Measurements from ENCODE around the gene CMTM2. TPM values are rescaled to one million over a fixed set of nuclear protein-coding genes. Genes with fewer than 3 reads are reported as not detected.

CMTM2 gene
- total and polyA plus RNA-seq, 2 donors, result 0.94 to 1.3 TPM

GRCh38 chr16:66599726-66600125 lies 20.5 kb downstream of the CMTM2 start:
- H3K27me3 ChIP-seq (ENCODE audit: control insufficient read depth in 2 of 2, insufficient read depth in 1 of 2, low read length in 1 of 2), result no peaks in the 10 kb centered on the region
- H3K4me3 ChIP-seq (ENCODE audit: low read length in 2 of 2), result no peak overlapping the region
- peaks cover 0 to 15% of the 10 kb centered on the region in 2 donors for H3K9me3 ChIP-seq (ENCODE audit: control insufficient read depth in 2 of 2, insufficient read depth in 1 of 2, low read length in 1 of 2)
- H3K4me1 ChIP-seq (ENCODE audit: control insufficient read depth in 2 of 2, insufficient read depth in 2 of 2, low read length in 2 of 2), result peaks cover 9 to 24% of the 10 kb centered on the region in 2 donors
- no peaks in the 10 kb centered on the region for H3K36me3 ChIP-seq (ENCODE audit: control insufficient read depth in 2 of 2, insufficient read depth in 2 of 2, low read length in 1 of 2)
- 62% methylated on average over 4 of the region's 4 CpGs for WGBS
- peak in 1 of 9 donors; percentile 57 for DNase-seq (ENCODE audit: low read depth in 6 of 9, low spot score in 9 of 9)
- no peak overlapping the region for H3K27ac ChIP-seq (ENCODE audit: low read depth in 1 of 2, low read length in 1 of 2)

GRCh38 chr16:66600477-66600876 lies 21.2 kb downstream of the CMTM2 start:
- Histone ChIP-seq H3K36me3 (ENCODE audit: control insufficient read depth in 2 of 2, insufficient read depth in 2 of 2, low read length in 1 of 2) (no peaks in the 10 kb centered on the region), H3K4me3 (ENCODE audit: low read length in 2 of 2) (no peak overlapping the region), H3K27ac (ENCODE audit: low read depth in 1 of 2, low read length in 1 of 2) (no peak overlapping the region), H3K4me1 (ENCODE audit: control insufficient read depth in 2 of 2, insufficient read depth in 2 of 2, low read length in 2 of 2) (peaks cover 11 to 24% of the 10 kb centered on the region in 2 donors), H3K27me3 (ENCODE audit: control insufficient read depth in 2 of 2, insufficient read depth in 1 of 2, low read length in 1 of 2) (no peaks in the 10 kb centered on the region), H3K9me3 (ENCODE audit: control insufficient read depth in 2 of 2, insufficient read depth in 1 of 2, low read length in 1 of 2) (peaks cover 0 to 15% of the 10 kb centered on the region in 2 donors)
- no peak for DNase-seq (ENCODE audit: low read depth in 6 of 9, low spot score in 9 of 9)
- WGBS, result 100% methylated on average over 1 of the region's 1 CpG

GRCh38 chr16:66601471-66601870 lies 22.2 kb downstream of the CMTM2 start:
- H3K27me3 ChIP-seq (ENCODE audit: control insufficient read depth in 2 of 2, insufficient read depth in 1 of 2, low read length in 1 of 2), result no peaks in the 10 kb centered on the region
- no peak overlapping the region for H3K4me3 ChIP-seq (ENCODE audit: low read length in 2 of 2)
- H3K9me3 ChIP-seq (ENCODE audit: control insufficient read depth in 2 of 2, insufficient read depth in 1 of 2, low read length in 1 of 2), result peaks cover 0 to 19% of the 10 kb centered on the region in 2 donors
- 89% methylated on average over 5 of the region's 5 CpGs for WGBS
- DNase-seq (ENCODE audit: low read depth in 6 of 9, low spot score in 9 of 9), result no peak
- H3K27ac ChIP-seq (ENCODE audit: low read depth in 1 of 2, low read length in 1 of 2), result no peak overlapping the region
- H3K4me1 ChIP-seq (ENCODE audit: control insufficient read depth in 2 of 2, insufficient read depth in 2 of 2, low read length in 2 of 2), result peaks cover 21 to 34% of the 10 kb centered on the region in 2 donors
- H3K36me3 ChIP-seq (ENCODE audit: control insufficient read depth in 2 of 2, insufficient read depth in 2 of 2, low read length in 1 of 2), result no peaks in the 10 kb centered on the region

DNA sequence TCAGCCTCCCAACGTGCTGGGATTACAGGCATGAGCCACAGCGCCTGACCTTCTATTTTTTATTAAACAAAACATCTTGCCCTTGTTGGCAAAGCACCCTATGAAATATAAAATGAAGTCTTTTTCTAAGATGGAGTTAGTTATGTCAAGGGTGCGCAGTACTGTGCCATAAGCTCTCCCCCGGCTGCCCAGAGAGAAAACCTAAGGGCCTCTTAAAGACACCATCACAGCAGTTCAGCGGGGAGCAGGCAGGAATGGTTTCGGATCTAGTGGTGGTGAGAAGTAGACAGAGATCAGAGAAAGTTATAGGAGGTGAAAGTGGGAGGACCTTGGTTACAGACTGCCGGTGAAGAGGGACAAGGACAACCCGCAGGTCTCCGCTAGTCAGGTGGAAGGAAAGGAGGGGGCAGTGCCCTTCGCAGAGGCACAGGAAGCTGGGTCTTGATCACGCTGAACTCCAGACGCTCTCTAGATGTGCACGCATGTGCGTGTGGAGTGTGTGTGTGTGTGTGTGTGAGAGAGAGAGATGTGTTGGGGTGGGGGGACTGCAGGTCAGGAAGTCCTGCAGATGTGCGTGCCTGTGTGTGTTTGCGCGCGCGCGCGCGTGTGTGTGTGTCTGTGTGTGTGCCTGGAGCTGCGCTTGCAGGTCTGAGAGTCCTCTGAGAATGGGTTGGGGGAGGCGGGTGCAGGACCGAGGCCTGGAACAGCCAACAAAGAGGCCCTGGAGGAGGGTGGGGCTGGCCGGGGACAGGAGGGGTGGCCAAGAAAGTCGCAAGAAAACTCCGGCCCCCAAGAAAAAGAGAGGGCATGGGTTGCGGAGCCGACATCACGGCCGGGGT lies 24.5 kb downstream of the CMTM2 start:
- peak; percentile 51 to 92 (median 78) for DNase-seq (ENCODE audit: low read depth in 6 of 9, low spot score in 9 of 9)
- Histone ChIP-seq H3K27me3 (ENCODE audit: control insufficient read depth in 2 of 2, insufficient read depth in 1 of 2, low read length in 1 of 2) (no peaks in the 10 kb centered on the region), H3K27ac (ENCODE audit: low read depth in 1 of 2, low read length in 1 of 2) (peak overlapping the region; percentile 86 to 94), H3K36me3 (ENCODE audit: control insufficient read depth in 2 of 2, insufficient read depth in 2 of 2, low read length in 1 of 2) (peaks cover 1 to 8% of the 10 kb centered on the region in 2 donors), H3K9me3 (ENCODE audit: control insufficient read depth in 2 of 2, insufficient read depth in 1 of 2, low read length in 1 of 2) (peaks cover 0 to 19% of the 10 kb centered on the region in 2 donors), H3K4me3 (ENCODE audit: low read length in 2 of 2) (peak overlapping the region; percentile 65 to 93), H3K4me1 (ENCODE audit: control insufficient read depth in 2 of 2, insufficient read depth in 2 of 2, low read length in 2 of 2) (peaks cover 30 to 48% of the 10 kb centered on the region in 2 donors)
- WGBS, result 12% methylated on average over 32 of the region's 32 CpGs

GRCh38 chr16:66604376-66605176 lies 25.3 kb downstream of the CMTM2 start, which contains the start of gene CMTM3:
TSS of gene CMTM3 (plus strand) at chr16:66604704. CDS start at chr16:66604806, 102 bp downstream.
- H3K36me3 ChIP-seq (ENCODE audit: control insufficient read depth in 2 of 2, insufficient read depth in 2 of 2, low read length in 1 of 2), result peaks cover 9 to 16% of the 10 kb centered on the region in 2 donors
- H3K27ac ChIP-seq (ENCODE audit: low read depth in 1 of 2, low read length in 1 of 2), result peak within 1 kb of the TSS; percentile 86 to 94
- 1% methylated on average over 96 of the region's 96 CpGs for WGBS
- peak in 8 of 9 donors; percentile 47 to 84 (median 62) for DNase-seq (ENCODE audit: low read depth in 6 of 9, low spot score in 9 of 9)
- H3K9me3 ChIP-seq (ENCODE audit: control insufficient read depth in 2 of 2, insufficient read depth in 1 of 2, low read length in 1 of 2), result peaks cover 0 to 19% of the 10 kb centered on the region in 2 donors
- H3K4me1 ChIP-seq (ENCODE audit: control insufficient read depth in 2 of 2, insufficient read depth in 2 of 2, low read length in 2 of 2), result peaks cover 29 to 48% of the 10 kb centered on the region in 2 donors
- no peaks in the 10 kb centered on the region for H3K27me3 ChIP-seq (ENCODE audit: control insufficient read depth in 2 of 2, insufficient read depth in 1 of 2, low read length in 1 of 2)
- H3K4me3 ChIP-seq (ENCODE audit: low read length in 2 of 2), result peak within 1 kb of the TSS; percentile 65 to 93

DNA sequence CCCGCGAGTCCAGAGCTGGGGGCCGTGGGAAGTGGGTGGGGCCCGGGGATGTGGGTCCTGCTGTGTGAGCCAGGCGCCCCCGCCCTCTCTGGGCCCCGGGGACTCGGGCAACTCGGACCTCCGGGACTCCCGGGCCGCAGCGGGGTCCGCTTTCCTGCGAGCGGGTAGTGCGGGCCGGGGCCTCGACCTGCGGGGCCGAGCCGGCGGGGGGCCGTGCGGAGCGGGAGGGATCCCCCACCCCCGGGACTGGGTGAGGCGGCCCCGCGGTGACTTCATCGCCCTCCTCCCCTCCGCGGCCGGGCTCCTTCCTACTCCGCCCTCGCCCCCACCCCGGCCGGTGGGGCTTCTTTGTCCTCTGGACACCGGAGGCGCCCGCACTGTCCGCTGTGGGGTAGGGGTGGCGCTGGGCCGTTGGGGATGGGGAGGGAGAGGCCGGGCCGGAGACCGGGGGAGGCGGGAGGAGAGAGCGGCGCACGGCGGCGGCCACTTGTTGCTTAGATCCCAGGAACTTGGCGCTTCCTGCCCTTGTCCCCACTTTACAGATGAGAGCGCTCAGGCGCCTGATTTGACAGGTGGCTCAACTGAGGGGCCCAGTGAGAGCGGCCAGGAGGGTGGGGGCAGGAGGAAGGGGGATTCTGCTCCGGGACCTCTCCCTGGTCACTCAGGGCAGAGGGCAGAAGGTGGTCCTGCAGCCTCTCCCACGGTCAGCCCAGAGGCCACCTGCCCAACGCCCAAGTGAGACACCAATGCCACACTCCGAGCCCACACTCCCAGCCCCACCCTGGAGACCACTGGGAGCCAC lies 26.1 kb downstream of the CMTM2 start:
- peak overlapping the region; percentile 65 to 93 for H3K4me3 ChIP-seq (ENCODE audit: low read length in 2 of 2)
- H3K9me3 ChIP-seq (ENCODE audit: control insufficient read depth in 2 of 2, insufficient read depth in 1 of 2, low read length in 1 of 2), result peaks cover 0 to 19% of the 10 kb centered on the region in 2 donors
- peaks cover 17 to 24% of the 10 kb centered on the region in 2 donors for H3K36me3 ChIP-seq (ENCODE audit: control insufficient read depth in 2 of 2, insufficient read depth in 2 of 2, low read length in 1 of 2)
- H3K27me3 ChIP-seq (ENCODE audit: control insufficient read depth in 2 of 2, insufficient read depth in 1 of 2, low read length in 1 of 2), result no peaks in the 10 kb centered on the region
- peak in 1 of 9 donors; percentile 55 for DNase-seq (ENCODE audit: low read depth in 6 of 9, low spot score in 9 of 9)
- peaks cover 27 to 43% of the 10 kb centered on the region in 2 donors for H3K4me1 ChIP-seq (ENCODE audit: control insufficient read depth in 2 of 2, insufficient read depth in 2 of 2, low read length in 2 of 2)
- H3K27ac ChIP-seq (ENCODE audit: low read depth in 1 of 2, low read length in 1 of 2), result peak overlapping the region; percentile 32 to 91
- WGBS, result 5% methylated on average over 61 of the region's 61 CpGs

DNA sequence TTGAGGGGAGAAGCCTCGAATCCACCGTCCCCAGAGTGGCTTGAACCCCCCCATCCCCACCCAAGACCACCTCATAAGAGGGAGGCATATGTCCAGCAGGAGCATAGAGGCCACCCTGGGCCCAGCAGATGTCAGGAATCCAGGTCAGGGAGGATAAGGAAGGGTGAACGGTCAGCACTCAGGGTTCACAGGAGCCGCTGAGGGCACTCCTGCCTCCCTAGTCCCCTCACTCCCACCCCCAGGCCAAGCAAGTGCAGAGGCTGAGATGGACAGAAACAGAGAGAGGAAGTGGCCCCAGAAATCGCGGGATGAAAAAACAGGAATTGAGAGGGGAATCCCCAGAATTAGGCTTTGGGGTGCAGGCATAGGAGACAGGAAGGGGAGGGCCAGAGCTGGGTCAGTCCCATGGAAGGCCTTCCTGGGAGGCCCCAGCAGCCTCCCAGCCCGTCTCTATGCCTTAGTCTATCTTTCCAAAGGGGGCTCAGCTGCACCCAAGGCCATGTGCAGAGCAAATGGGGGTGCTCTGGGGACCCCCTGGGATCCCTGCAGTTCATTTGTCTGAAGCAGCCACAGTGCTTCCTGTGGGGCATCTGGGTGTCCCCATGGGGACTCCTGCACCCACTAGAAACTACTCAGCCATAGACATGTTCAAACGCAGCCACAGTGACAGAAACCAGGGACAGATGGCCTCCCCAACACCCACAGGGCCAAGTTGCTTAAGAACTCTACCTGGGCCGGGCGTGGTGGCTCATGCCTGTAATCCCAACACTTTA lies 26.9 kb downstream of the CMTM2 start:
- peaks cover 23 to 30% of the 10 kb centered on the region in 2 donors for H3K36me3 ChIP-seq (ENCODE audit: control insufficient read depth in 2 of 2, insufficient read depth in 2 of 2, low read length in 1 of 2)
- no peak for DNase-seq (ENCODE audit: low read depth in 6 of 9, low spot score in 9 of 9)
- peak overlapping the region; percentile 65 to 93 for H3K4me3 ChIP-seq (ENCODE audit: low read length in 2 of 2)
- H3K27ac ChIP-seq (ENCODE audit: low read depth in 1 of 2, low read length in 1 of 2), result peak overlapping the region; percentile 25 to 32
- 66% methylated on average over 10 of the region's 10 CpGs for WGBS
- no peaks in the 10 kb centered on the region for H3K27me3 ChIP-seq (ENCODE audit: control insufficient read depth in 2 of 2, insufficient read depth in 1 of 2, low read length in 1 of 2)
- H3K9me3 ChIP-seq (ENCODE audit: control insufficient read depth in 2 of 2, insufficient read depth in 1 of 2, low read length in 1 of 2), result peaks cover 0 to 13% of the 10 kb centered on the region in 2 donors
- H3K4me1 ChIP-seq (ENCODE audit: control insufficient read depth in 2 of 2, insufficient read depth in 2 of 2, low read length in 2 of 2), result peaks cover 27 to 40% of the 10 kb centered on the region in 2 donors
